HepG2 (cell line): ENCODE data around the gene ZNF142. TPM values are rescaled to one million over a fixed set of nuclear protein-coding genes. Genes with fewer than 3 reads are reported as not detected.

Source experiments
- DPF2 ChIP-seq: sonication (generic); formaldehyde crosslinking; IDR thresholded peaks from 2 replicates; pipeline ENCODE4 v1.4.0; 2020; ENCODE audit warnings: mild to moderate bottlenecking, low read depth, missing genetic modification reagents, borderline replicate concordance
- EHMT2 ChIP-seq: fragments of 200-600 bp; sonication (generic); IDR thresholded peaks from 2 replicates; pipeline ENCODE4 v1.7.0; 2017; ENCODE audit warnings: antibody characterized with exemption, low read depth, low read length, borderline replicate concordance
- ETS1 ChIP-seq: sonication (generic); formaldehyde crosslinking; IDR thresholded peaks from 2 replicates; pipeline ENCODE4 v1.4.0; 2020; ENCODE audit warnings: missing genetic modification reagents
- GATAD2A ChIP-seq: IDR thresholded peaks from 2 replicates; pipeline ENCODE4 v1.6.1; 2016
- KDM5B ChIP-seq: sonication (generic); formaldehyde crosslinking; IDR thresholded peaks from 2 replicates; pipeline ENCODE4 v1.4.0; 2020; ENCODE audit warnings: missing genetic modification reagents, mild to moderate bottlenecking, borderline replicate concordance
- PHF21A ChIP-seq: sonication (generic); formaldehyde crosslinking; IDR thresholded peaks from 2 replicates; pipeline ENCODE4 v1.5.0; 2020; ENCODE audit warnings: mild to moderate bottlenecking, missing genetic modification reagents
- SIN3B ChIP-seq: fragments of 150-350 bp; IDR thresholded peaks from 2 replicates; pipeline ENCODE4 v1.6.1; 2014; ENCODE audit warnings: low read length
- SMYD3 ChIP-seq: sonication (generic); formaldehyde crosslinking; IDR thresholded peaks from 2 replicates; pipeline ENCODE4 v1.8.1; 2023; ENCODE audit warnings: mild to moderate bottlenecking, missing genetic modification reagents
- ZNF616 ChIP-seq: sonication (generic); formaldehyde crosslinking; IDR thresholded peaks from 2 replicates; pipeline ENCODE4 v1.5.0; 2020; ENCODE audit warnings: low read depth, mild to moderate bottlenecking, missing genetic modification reagents
- ZNF639 ChIP-seq: conservative IDR thresholded peaks from 2 replicates; pipeline ENCODE4 v1.6.1; 2018; ENCODE audit warnings: missing genetic modification reagents
- ZNF710 ChIP-seq: sonication (generic); formaldehyde crosslinking; IDR thresholded peaks from 2 replicates; pipeline ENCODE4 v1.5.0; 2020; ENCODE audit warnings: mild to moderate bottlenecking, missing genetic modification reagents, borderline replicate concordance
- polyA plus RNA-seq, 8 experiments: library from polyadenylated mRNA; depleted of rRNA in 3 of 8; stranded (reverse) in 7 of 8; unstranded in 1 of 8; fragments of >200 nt; fragmentation: Illumina TruSeq in 4 of 8; extraction: Trizol in 4 of 8; gene quantifications; 2 replicates each; pipeline versions ENCODE4 v1.2.1 to v1.2.3, GENCODE V29; 2011 to 2016; ENCODE audit warnings: low read depth in 4 of 8, missing spikeins in 1 of 8, mixed read lengths in 1 of 8; ENCODE audit not compliant: insufficient read depth in 1 of 8
- total RNA-seq, 5 experiments: library from RNA; depleted of rRNA; stranded (reverse); fragments of >200 nt; fragmentation: Illumina TruSeq; extraction: Trizol; gene quantifications; 2 replicates each; pipeline ENCODE4 v1.2.3, GENCODE V29; 2016; ENCODE audit warnings: low read depth in 1 of 5
- TF ChIP-seq, protein P1 (sequence below): sonication (generic); formaldehyde crosslinking; IDR thresholded peaks from 2 replicates; pipeline ENCODE4 v1.5.0; 2020; ENCODE audit warnings: mild to moderate bottlenecking, missing genetic modification reagents
- TF ChIP-seq, protein P2 (sequence below): sonication (generic); formaldehyde crosslinking; IDR thresholded peaks from 2 replicates; pipeline ENCODE4 v1.5.0; 2020; ENCODE audit warnings: missing genetic modification reagents, mild to moderate bottlenecking, borderline replicate concordance
- TF ChIP-seq, protein P3 (sequence below): fragments of 450-650 bp; IDR thresholded peaks from 2 replicates; pipeline ENCODE4 v1.6.1; 2016

Gene ZNF142
- total and polyA plus RNA-seq, 2 of the 13 experiments (the other 11 are each of a cell fraction or from before 2014, with no cell fraction given), result 4.8 to 11.4 TPM

DNA sequence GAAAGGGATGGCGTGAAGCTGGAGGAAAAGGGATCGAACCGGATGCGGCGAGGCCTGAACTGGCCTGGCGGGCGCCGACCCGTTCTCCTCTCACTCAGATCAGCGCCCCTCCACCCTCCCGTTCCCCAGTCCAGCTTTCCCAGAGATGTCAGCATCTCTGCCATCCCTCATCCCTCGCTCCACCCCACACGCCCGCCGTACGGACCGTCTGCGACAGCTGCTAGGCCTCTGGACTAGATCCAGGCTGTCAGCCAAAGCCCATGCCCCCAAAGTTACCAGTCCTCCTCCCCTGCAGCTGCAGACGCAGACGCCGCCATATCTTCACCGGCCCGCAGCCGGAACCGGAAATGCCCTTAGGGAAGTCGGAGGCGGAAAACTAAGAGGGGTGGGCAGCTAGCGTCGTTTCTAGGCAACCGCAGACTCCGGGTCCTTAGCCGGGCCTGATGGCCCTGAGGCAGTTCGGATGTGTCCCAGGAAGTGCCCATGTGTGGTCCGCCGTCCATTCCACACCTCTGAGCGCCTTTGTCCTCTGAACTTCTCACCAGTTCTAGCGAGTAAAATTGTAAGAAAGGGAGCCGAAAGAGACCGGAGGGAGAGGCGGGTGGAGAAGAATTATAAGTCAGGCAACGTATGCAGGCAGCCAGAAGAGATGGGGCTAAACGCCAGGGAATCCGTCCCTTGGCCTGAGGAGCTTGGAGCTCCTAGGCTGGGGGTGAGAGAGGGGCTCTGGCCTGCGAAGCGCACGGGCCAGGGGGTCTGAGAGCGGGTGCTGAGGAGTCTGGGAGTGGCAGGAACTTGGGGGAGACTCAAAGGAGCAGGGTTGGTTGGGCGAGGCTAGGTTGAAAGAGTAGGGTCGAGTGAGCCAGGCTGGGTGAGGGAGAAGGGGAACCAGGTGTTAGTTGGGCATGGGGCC lies 12.5 kb upstream of the ZNF142 start, which contains the start of the genes RNF25 and STK36 (continued):
- TF ChIP-seq, protein P1, sequence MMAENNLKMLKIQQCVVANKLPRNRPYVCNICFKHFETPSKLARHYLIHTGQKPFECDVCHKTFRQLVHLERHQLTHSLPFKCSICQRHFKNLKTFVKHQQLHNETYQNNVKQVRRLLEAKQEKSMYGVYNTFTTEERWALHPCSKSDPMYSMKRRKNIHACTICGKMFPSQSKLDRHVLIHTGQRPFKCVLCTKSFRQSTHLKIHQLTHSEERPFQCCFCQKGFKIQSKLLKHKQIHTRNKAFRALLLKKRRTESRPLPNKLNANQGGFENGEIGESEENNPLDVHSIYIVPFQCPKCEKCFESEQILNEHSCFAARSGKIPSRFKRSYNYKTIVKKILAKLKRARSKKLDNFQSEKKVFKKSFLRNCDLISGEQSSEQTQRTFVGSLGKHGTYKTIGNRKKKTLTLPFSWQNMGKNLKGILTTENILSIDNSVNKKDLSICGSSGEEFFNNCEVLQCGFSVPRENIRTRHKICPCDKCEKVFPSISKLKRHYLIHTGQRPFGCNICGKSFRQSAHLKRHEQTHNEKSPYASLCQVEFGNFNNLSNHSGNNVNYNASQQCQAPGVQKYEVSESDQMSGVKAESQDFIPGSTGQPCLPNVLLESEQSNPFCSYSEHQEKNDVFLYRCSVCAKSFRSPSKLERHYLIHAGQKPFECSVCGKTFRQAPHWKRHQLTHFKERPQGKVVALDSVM, result peak; percentile 71
- no peak for TF ChIP-seq DPF2 (CRISPR knock-in tag)
- no peak for TF ChIP-seq EHMT2
- peak; percentile 78; the same call in 1 of the 2 replicates for TF ChIP-seq SIN3B
- TF ChIP-seq PHF21A (CRISPR knock-in tag), result peak; percentile 54; the same call in 1 of the 2 replicates
- TF ChIP-seq KDM5B (CRISPR knock-in tag), result peak; percentile 71
- TF ChIP-seq ETS1 (CRISPR knock-in tag), result peak; percentile 73; the same call in 1 of the 2 replicates
- TF ChIP-seq, protein P2, sequence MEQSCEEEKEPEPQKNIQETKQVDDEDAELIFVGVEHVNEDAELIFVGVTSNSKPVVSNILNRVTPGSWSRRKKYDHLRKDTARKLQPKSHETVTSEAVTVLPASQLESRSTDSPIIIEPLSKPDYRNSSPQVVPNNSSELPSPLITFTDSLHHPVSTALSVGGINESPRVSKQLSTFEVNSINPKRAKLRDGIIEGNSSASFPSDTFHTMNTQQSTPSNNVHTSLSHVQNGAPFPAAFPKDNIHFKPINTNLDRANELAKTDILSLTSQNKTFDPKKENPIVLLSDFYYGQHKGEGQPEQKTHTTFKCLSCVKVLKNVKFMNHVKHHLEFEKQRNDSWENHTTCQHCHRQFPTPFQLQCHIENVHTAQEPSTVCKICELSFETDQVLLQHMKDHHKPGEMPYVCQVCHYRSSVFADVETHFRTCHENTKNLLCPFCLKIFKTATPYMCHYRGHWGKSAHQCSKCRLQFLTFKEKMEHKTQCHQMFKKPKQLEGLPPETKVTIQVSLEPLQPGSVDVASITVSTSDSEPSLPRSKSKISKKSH, result peak; percentile 79
- TF ChIP-seq ZNF616 (CRISPR knock-in tag), result 0 out of 2 replicates have a peak, but pooled peaks have one; percentile 44
- TF ChIP-seq, protein P3, sequence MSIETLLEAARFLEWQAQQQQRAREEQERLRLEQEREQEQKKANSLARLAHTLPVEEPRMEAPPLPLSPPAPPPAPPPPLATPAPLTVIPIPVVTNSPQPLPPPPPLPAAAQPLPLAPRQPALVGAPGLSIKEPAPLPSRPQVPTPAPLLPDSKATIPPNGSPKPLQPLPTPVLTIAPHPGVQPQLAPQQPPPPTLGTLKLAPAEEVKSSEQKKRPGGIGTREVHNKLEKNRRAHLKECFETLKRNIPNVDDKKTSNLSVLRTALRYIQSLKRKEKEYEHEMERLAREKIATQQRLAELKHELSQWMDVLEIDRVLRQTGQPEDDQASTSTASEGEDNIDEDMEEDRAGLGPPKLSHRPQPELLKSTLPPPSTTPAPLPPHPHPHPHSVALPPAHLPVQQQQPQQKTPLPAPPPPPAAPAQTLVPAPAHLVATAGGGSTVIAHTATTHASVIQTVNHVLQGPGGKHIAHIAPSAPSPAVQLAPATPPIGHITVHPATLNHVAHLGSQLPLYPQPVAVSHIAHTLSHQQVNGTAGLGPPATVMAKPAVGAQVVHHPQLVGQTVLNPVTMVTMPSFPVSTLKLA, result peak; percentile 16; the same call in 1 of the 2 replicates
- TF ChIP-seq SMYD3, result 0 out of 2 replicates have a peak, but pooled peaks have one; percentile 40
- peak; percentile 22; the same call in 1 of the 2 replicates for TF ChIP-seq ZNF639 (CRISPR knock-in tag)
- TF ChIP-seq ZNF710 (CRISPR knock-in tag), result peak; percentile 68
- TF ChIP-seq GATAD2A (CRISPR knock-in tag), result peak; percentile 36
